ENCODE results near the gene CCDC188. TPM values are rescaled to one million over a fixed set of nuclear protein-coding genes. Genes with fewer than 3 reads are reported as not detected.

Gene CCDC188
- total and polyA plus RNA-seq, 5 donors from 2014 or later = 0.44 TPM; not detected in 4

DNA sequence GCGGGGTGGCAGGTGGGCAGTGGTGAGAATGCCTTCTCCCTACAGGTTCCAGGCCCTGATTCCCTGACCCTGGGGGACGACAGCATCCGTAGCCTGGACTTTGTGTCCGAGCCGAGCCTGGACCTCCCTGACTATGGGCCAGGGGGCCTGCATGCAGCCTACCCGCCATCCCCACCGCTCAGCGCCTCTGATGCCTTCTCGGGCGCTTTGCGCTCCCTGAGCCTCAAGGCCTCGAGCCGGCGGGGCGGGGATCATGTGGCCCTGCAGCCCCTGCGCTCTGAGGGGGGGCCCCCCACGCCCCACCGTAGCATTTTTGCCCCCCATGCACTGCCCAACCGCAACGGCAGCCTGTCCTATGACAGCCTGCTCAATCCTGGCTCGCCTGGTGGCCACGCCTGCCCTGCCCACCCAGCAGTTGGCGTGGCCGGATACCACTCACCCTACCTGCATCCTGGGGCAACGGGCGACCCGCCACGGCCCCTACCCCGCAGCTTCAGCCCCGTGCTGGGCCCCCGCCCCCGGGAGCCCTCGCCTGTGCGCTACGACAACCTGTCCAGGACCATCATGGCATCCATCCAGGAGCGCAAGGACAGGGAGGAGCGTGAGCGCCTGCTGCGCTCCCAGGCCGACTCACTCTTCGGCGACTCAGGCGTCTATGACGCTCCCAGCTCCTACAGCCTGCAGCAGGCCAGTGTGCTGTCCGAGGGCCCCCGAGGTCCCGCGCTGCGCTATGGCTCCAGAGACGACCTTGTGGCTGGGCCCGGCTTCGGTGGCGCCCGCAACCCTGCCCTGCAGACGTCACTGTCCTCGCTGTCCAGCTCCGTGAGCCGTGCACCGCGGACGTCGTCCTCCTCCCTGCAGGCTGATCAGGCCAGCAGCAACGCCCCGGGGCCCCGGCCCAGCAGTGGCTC, 7.9 kb downstream of the CCDC188 start:
- H3K27ac Mint-ChIP-seq = no peak overlapping the region
- ATAC-seq (ENCODE audit: low read depth in 2 of 2) (no peak), DNase-seq (no peak)
- no peaks in the 10 kb centered on the region for H3K36me3 Mint-ChIP-seq
- H3K27me3 Mint-ChIP-seq = no peaks in the 10 kb centered on the region
- H3K4me1 Mint-ChIP-seq = peaks cover 0 to 12% (median 0%) of the 10 kb centered on the region in 4 donors
- H3K4me3 ChIP-seq (ENCODE audit: low read depth, low read length) = no peak overlapping the region
- no peaks in the 10 kb centered on the region for H3K9me3 ChIP-seq (ENCODE audit: control insufficient read depth in 2 of 2, low read length in 2 of 2)
- H3K27me3 ChIP-seq (ENCODE audit: control insufficient read depth, insufficient read depth, low read length) = no peaks in the 10 kb centered on the region
- H3K4me3 Mint-ChIP-seq = no peak overlapping the region
- no peak overlapping the region for H3K27ac ChIP-seq (ENCODE audit: insufficient read depth, low read length, poor library complexity, severe bottlenecking)
- H3K4me1 ChIP-seq (ENCODE audit: control insufficient read depth, insufficient read depth, low read length, poor library complexity, severe bottlenecking) = no peaks in the 10 kb centered on the region
- H3K9me3 Mint-ChIP-seq = no peaks in the 10 kb centered on the region
- H3K36me3 ChIP-seq (ENCODE audit: control insufficient read depth, insufficient read depth, low read length) = no peaks in the 10 kb centered on the region

DNA sequence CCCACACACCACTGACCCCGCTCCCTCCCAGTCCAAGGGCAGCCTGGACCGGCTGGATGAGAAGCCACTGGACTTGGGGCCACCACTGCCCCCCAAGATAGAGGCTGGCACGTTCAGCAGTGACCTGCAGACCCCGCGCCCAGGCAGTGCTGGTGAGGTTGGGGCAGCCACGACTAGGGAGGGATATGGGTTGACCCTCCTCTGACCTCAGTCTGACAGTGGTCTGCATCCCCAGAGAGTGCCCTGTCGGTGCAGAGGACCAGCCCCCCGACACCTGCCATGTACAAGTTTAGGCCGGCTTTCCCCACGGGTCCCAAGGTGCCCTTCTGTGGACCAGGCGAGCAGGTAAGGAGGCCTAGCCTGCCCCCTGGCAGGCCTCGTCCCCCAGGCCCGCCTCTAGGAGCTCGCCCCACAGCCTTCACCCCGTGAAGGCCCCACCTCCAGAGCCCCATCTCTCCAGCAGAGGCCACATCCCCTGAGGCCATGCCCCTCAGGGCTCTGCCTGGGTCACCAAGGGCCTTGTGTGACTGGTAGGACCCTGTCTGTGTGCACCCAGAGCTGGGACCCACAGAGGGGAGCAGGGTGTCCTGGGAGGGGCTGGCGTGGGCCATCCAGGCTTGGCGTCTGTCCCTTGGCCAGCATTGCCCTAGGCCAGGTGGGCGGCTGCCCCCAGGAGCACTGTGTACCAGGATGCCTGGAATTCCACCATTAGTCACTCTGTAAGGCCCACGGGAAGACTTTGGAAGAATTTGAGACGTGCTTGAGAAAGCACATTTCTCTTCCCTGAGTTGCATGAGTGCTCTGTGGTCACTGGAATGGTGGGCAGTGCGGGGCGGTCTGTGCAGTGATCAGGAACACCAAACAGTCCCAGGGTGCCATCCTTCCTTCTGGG, 9.4 kb downstream of the CCDC188 start:
- DNase-seq = no peak
- no peaks in the 10 kb centered on the region for H3K27me3 Mint-ChIP-seq
- no peak for ATAC-seq (ENCODE audit: low read depth in 2 of 2)
- peaks cover 3% of the 10 kb centered on the region for H3K4me1 ChIP-seq (ENCODE audit: control insufficient read depth, insufficient read depth, low read length, poor library complexity, severe bottlenecking)
- H3K4me3 Mint-ChIP-seq = no peak overlapping the region
- no peak overlapping the region for H3K27ac ChIP-seq (ENCODE audit: insufficient read depth, low read length, poor library complexity, severe bottlenecking)
- no peak overlapping the region for H3K4me3 ChIP-seq (ENCODE audit: low read depth, low read length)
- no peaks in the 10 kb centered on the region for H3K9me3 Mint-ChIP-seq
- H3K27ac Mint-ChIP-seq = no peak overlapping the region
- peaks cover 0 to 22% (median 2%) of the 10 kb centered on the region in 4 donors for H3K4me1 Mint-ChIP-seq
- H3K9me3 ChIP-seq (ENCODE audit: control insufficient read depth in 2 of 2, low read length in 2 of 2) = no peaks in the 10 kb centered on the region
- H3K27me3 ChIP-seq (ENCODE audit: control insufficient read depth, insufficient read depth, low read length) = no peaks in the 10 kb centered on the region
- no peaks in the 10 kb centered on the region for H3K36me3 ChIP-seq (ENCODE audit: control insufficient read depth, insufficient read depth, low read length)
- no peaks in the 10 kb centered on the region for H3K36me3 Mint-ChIP-seq

GRCh38 chr22:20140521-20140964, 10.3 kb downstream of the CCDC188 start:
- Histone ChIP-seq H3K4me3 (ENCODE audit: low read depth, low read length) (no peak overlapping the region), H3K9me3 (ENCODE audit: control insufficient read depth in 2 of 2, low read length in 2 of 2) (no peaks in the 10 kb centered on the region), H3K36me3 (ENCODE audit: control insufficient read depth, insufficient read depth, low read length) (no peaks in the 10 kb centered on the region), H3K27me3 (ENCODE audit: control insufficient read depth, insufficient read depth, low read length) (no peaks in the 10 kb centered on the region), H3K27ac (ENCODE audit: insufficient read depth, low read length, poor library complexity, severe bottlenecking) (no peak overlapping the region), H3K4me1 (ENCODE audit: control insufficient read depth, insufficient read depth, low read length, poor library complexity, severe bottlenecking) (peaks cover 8% of the 10 kb centered on the region)
- DNase-seq (no peak), ATAC-seq (ENCODE audit: low read depth in 2 of 2) (no peak)
- peaks cover 0 to 25% (median 6%) of the 10 kb centered on the region in 4 donors for H3K4me1 Mint-ChIP-seq
- no peak overlapping the region for H3K4me3 Mint-ChIP-seq
- H3K36me3 Mint-ChIP-seq = no peaks in the 10 kb centered on the region
- no peaks in the 10 kb centered on the region for H3K9me3 Mint-ChIP-seq
- H3K27me3 Mint-ChIP-seq = no peaks in the 10 kb centered on the region
- no peak overlapping the region for H3K27ac Mint-ChIP-seq

- H3K36me3 ChIP-seq (ENCODE audit: control insufficient read depth, insufficient read depth, low read length) = no peaks in the 10 kb centered on the region
- peaks cover 9% of the 10 kb centered on the region for H3K4me1 ChIP-seq (ENCODE audit: control insufficient read depth, insufficient read depth, low read length, poor library complexity, severe bottlenecking)
- Mint-ChIP-seq H3K4me1 (peaks cover 0 to 29% (median 6%) of the 10 kb centered on the region in 4 donors), H3K4me3 (no peak overlapping the region), H3K27ac (no peak overlapping the region), H3K9me3 (no peaks in the 10 kb centered on the region), H3K36me3 (no peaks in the 10 kb centered on the region), H3K27me3 (no peaks in the 10 kb centered on the region)
- DNase-seq = no peak
- H3K4me3 ChIP-seq (ENCODE audit: low read depth, low read length) = no peak overlapping the region
- ATAC-seq (ENCODE audit: low read depth in 2 of 2) = no peak
- H3K9me3 ChIP-seq (ENCODE audit: control insufficient read depth in 2 of 2, low read length in 2 of 2) = no peaks in the 10 kb centered on the region
- no peak overlapping the region for H3K27ac ChIP-seq (ENCODE audit: insufficient read depth, low read length, poor library complexity, severe bottlenecking)
- H3K27me3 ChIP-seq (ENCODE audit: control insufficient read depth, insufficient read depth, low read length) = no peaks in the 10 kb centered on the region
Measured at GRCh38 chr22:20140107-20140445, 10.8 kb downstream of the CCDC188 start.

- H3K36me3 Mint-ChIP-seq = no peaks in the 10 kb centered on the region
- no peaks in the 10 kb centered on the region for H3K9me3 Mint-ChIP-seq
- ATAC-seq (ENCODE audit: low read depth in 2 of 2) (no peak), DNase-seq (no peak)
- Histone ChIP-seq H3K27ac (ENCODE audit: insufficient read depth, low read length, poor library complexity, severe bottlenecking) (no peak overlapping the region), H3K4me3 (ENCODE audit: low read depth, low read length) (no peak overlapping the region), H3K9me3 (ENCODE audit: control insufficient read depth in 2 of 2, low read length in 2 of 2) (no peaks in the 10 kb centered on the region), H3K36me3 (ENCODE audit: control insufficient read depth, insufficient read depth, low read length) (no peaks in the 10 kb centered on the region), H3K27me3 (ENCODE audit: control insufficient read depth, insufficient read depth, low read length) (no peaks in the 10 kb centered on the region), H3K4me1 (ENCODE audit: control insufficient read depth, insufficient read depth, low read length, poor library complexity, severe bottlenecking) (peaks cover 9% of the 10 kb centered on the region)
- H3K27me3 Mint-ChIP-seq = no peaks in the 10 kb centered on the region
- no peak overlapping the region for H3K27ac Mint-ChIP-seq
- no peak overlapping the region for H3K4me3 Mint-ChIP-seq
- H3K4me1 Mint-ChIP-seq = peaks cover 0 to 32% (median 7%) of the 10 kb centered on the region in 4 donors
Measured at GRCh38 chr22:20139391-20140106, 11.3 kb downstream of the CCDC188 start.

DNA sequence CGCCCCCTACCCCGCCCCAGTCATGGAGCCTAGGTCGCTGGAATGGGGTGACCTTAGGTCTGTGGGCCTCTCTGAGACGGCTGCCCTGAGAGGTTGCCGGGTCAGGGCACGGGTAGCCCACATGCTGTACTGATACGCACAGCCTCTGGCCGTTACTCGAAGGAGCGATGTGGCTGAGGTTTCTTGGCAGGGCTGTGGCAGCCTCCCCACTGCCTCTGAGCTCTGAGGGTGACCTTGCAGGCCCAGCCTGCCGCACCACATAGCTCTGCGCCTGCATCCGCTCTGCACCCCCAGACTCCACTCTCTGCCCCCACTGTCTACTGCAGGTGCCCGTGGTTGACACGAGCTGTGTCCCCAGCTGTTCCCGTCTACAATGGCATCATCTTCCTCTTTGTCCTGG, 12.0 kb downstream of the CCDC188 start:
- Histone ChIP-seq H3K27me3 (ENCODE audit: control insufficient read depth, insufficient read depth, low read length) (no peaks in the 10 kb centered on the region), H3K36me3 (ENCODE audit: control insufficient read depth, insufficient read depth, low read length) (no peaks in the 10 kb centered on the region), H3K4me1 (ENCODE audit: control insufficient read depth, insufficient read depth, low read length, poor library complexity, severe bottlenecking) (peaks cover 9% of the 10 kb centered on the region), H3K27ac (ENCODE audit: insufficient read depth, low read length, poor library complexity, severe bottlenecking) (no peak overlapping the region), H3K4me3 (ENCODE audit: low read depth, low read length) (no peak overlapping the region), H3K9me3 (ENCODE audit: control insufficient read depth in 2 of 2, low read length in 2 of 2) (no peaks in the 10 kb centered on the region)
- DNase-seq = no peak
- no peak overlapping the region for H3K4me3 Mint-ChIP-seq
- no peaks in the 10 kb centered on the region for H3K27me3 Mint-ChIP-seq
- ATAC-seq (ENCODE audit: low read depth in 2 of 2) = no peak
- peaks cover 0 to 39% (median 10%) of the 10 kb centered on the region in 4 donors for H3K4me1 Mint-ChIP-seq
- no peaks in the 10 kb centered on the region for H3K9me3 Mint-ChIP-seq
- no peaks in the 10 kb centered on the region for H3K36me3 Mint-ChIP-seq
- H3K27ac Mint-ChIP-seq = no peak overlapping the region

DNA sequence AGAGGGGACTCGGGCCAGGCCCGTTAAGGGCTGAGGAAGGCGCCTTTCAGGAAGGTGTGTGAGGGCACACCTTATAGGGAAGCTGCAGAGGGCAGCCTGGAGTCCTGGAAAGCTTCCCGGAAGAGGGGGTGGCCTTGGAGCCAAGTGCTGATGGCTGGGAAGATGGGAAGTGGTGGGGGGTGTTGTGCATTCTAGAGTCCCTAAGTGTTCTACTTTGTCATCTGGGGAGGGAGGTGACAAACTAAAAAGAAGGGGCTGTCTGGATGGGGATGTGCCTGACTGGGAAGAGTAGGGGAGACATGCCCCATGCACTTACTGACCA, 12.5 kb downstream of the CCDC188 start:
- Histone ChIP-seq H3K27ac (ENCODE audit: insufficient read depth, low read length, poor library complexity, severe bottlenecking) (no peak overlapping the region), H3K9me3 (ENCODE audit: control insufficient read depth in 2 of 2, low read length in 2 of 2) (no peaks in the 10 kb centered on the region), H3K4me1 (ENCODE audit: control insufficient read depth, insufficient read depth, low read length, poor library complexity, severe bottlenecking) (peaks cover 13% of the 10 kb centered on the region), H3K4me3 (ENCODE audit: low read depth, low read length) (no peak overlapping the region), H3K36me3 (ENCODE audit: control insufficient read depth, insufficient read depth, low read length) (no peaks in the 10 kb centered on the region), H3K27me3 (ENCODE audit: control insufficient read depth, insufficient read depth, low read length) (no peaks in the 10 kb centered on the region)
- H3K36me3 Mint-ChIP-seq = no peaks in the 10 kb centered on the region
- no peaks in the 10 kb centered on the region for H3K9me3 Mint-ChIP-seq
- DNase-seq (no peak), ATAC-seq (ENCODE audit: low read depth in 2 of 2) (no peak)
- peak overlapping the region in 1 of 3 donors; percentile 36 for H3K27ac Mint-ChIP-seq
- H3K4me3 Mint-ChIP-seq = no peak overlapping the region
- no peaks in the 10 kb centered on the region for H3K27me3 Mint-ChIP-seq
- H3K4me1 Mint-ChIP-seq = peaks cover 0 to 43% (median 13%) of the 10 kb centered on the region in 4 donors

Data from CD4-positive, CD25-positive, alpha-beta regulatory T cell (primary cell).